HCT116 (cell line): ENCODE data around the gene ZNF107. TPM values are rescaled to one million over a fixed set of nuclear protein-coding genes. Genes with fewer than 3 reads are reported as not detected.
"Not testable (repeated sequence)": the region's sequence is repeated elsewhere in the genome, so short reads cannot be mapped to it uniquely, and the experiment has no call there.

ENCODE experiments used
- ATAC-seq: fragments of 200-7000 bp; cut with Tn5 transposase; 2 replicates; pipeline ENCODE4 v1.9.1; 2020; ENCODE audit warnings: mild to moderate bottlenecking, moderate library complexity
- BruUV-seq: library from RNA; stranded (reverse); fragments of 400-500 nt; replicated peaks from 2 replicates; lab custom pipeline; 2021; lab: Mats Ljungman, UMichigan
- CTCF ChIA-PET: fragments of 300-600 bp; sonication (Branson Sonifier 250); formaldehyde crosslinking; loops from one replicate; lab custom pipeline; 2021; ENCODE audit warnings: antibody characterized with exemption; lab: Charles Lee
- POLR2A ChIA-PET: fragments of 300-600, 350-600 bp; sonication (Branson Sonifier 250); formaldehyde crosslinking; loops from one replicate; lab custom pipeline; 2021; ENCODE audit warnings: antibody characterized with exemption; lab: Charles Lee
- RAD21 ChIA-PET, 2 experiments: fragments of 300-600 bp; sonication (Branson Sonifier 250); formaldehyde crosslinking; loops; one replicate each; lab custom pipeline; 2023; ENCODE audit warnings: low total read pairs in 2 of 2; ENCODE audit not compliant: uncharacterized antibody in 2 of 2, unreplicated experiment in 2 of 2, low non-redundant PET in 1 of 2; lab: Charles Lee
- DNase-seq: peaks from one replicate; pipeline ENCODE4 v3.0.0-alpha.2; 2010; ENCODE audit warnings: low read depth, low spot score
- H2AFZ ChIP-seq: fragments of 200-600 bp; shearing (Covaris generic), sonication (generic); 2 replicates; pipeline ENCODE4 v1.6.1; 2017; ENCODE audit warnings: low read depth, mixed run types, mixed read lengths, antibody characterized with exemption, low read length; ENCODE audit not compliant: poor library complexity, severe bottlenecking
- H3K27ac ChIP-seq: 2 replicates; pipeline ENCODE4 v1.5.1; 2012; ENCODE audit warnings: low read depth, low read length
- H3K27me3 ChIP-seq: fragments of 200-600 bp; sonication (generic); 2 replicates; pipeline ENCODE4 v1.6.1; 2016; ENCODE audit warnings: mixed run types, low read length, mixed read lengths; ENCODE audit not compliant: insufficient read depth
- H3K36me3 ChIP-seq, 2 experiments: fragments of 200-500 bp in 1 of 2; fragments of 200-600 bp in 1 of 2; sonication (Bioruptor generic) in 1 of 2; sonication (generic) in 1 of 2; 2 replicates each; pipeline versions ENCODE4 v1.5.1 to v1.6.1; 2014 to 2016; ENCODE audit warnings: low read length in 2 of 2, inconsistent platforms in 1 of 2, mixed read lengths in 1 of 2, mixed run types in 1 of 2; ENCODE audit not compliant: insufficient read depth in 2 of 2, control insufficient read depth in 1 of 2
- H3K4me1 ChIP-seq, 2 experiments: fragments of 200-600 bp in 1 of 2; sonication (generic) in 1 of 2; 2 replicates each; pipeline versions ENCODE4 v1.5.1 to v1.6.1; 2012 to 2017; ENCODE audit warnings: low read length in 2 of 2, inconsistent platforms in 1 of 2, mild to moderate bottlenecking in 1 of 2, mixed read lengths in 1 of 2, mixed run types in 1 of 2, moderate library complexity in 1 of 2; ENCODE audit not compliant: insufficient read depth in 2 of 2, control insufficient read depth in 1 of 2
- H3K4me2 ChIP-seq: fragments of 200-600 bp; sonication (generic); 2 replicates; pipeline ENCODE4 v1.6.1; 2017; ENCODE audit warnings: mixed run types, low read length, mixed read lengths
- H3K4me3 ChIP-seq, 2 experiments: fragments of 200-600 bp in 1 of 2; sonication (generic) in 1 of 2; replicated peaks in 1 of 2; 2 replicates each; pipeline ENCODE4 v1.5.1; 2011 to 2016; ENCODE audit warnings: low read length in 2 of 2, control low read depth in 1 of 2, low read depth in 1 of 2, mild to moderate bottlenecking in 1 of 2, mixed read lengths in 1 of 2, mixed run types in 1 of 2
- H3K79me2 ChIP-seq: fragments of 200-600 bp; sonication (generic); 2 replicates; pipeline ENCODE4 v1.6.1; 2017; ENCODE audit warnings: mild to moderate bottlenecking, mixed run types, low read length, moderate library complexity, mixed read lengths; ENCODE audit not compliant: insufficient read depth
- H3K9ac ChIP-seq: fragments of 200-600 bp; sonication (generic); 2 replicates; pipeline ENCODE4 v1.6.1; 2016; ENCODE audit warnings: low read length, mixed read lengths
- H3K9me2 ChIP-seq: fragments of 200-600 bp; sonication (generic), shearing (Covaris generic); 2 replicates; pipeline ENCODE4 v1.6.1; 2017; ENCODE audit warnings: mixed run types, mild to moderate bottlenecking, moderate library complexity; ENCODE audit not compliant: insufficient read depth
- H3K9me3 ChIP-seq, 2 experiments: fragments of 200-500 bp in 1 of 2; fragments of 200-600 bp in 1 of 2; sonication (Bioruptor generic) in 1 of 2; sonication (generic) in 1 of 2; 2 replicates each; pipeline ENCODE4 v1.6.1; 2014 to 2017; ENCODE audit warnings: low read length in 2 of 2, mixed read lengths in 2 of 2, inconsistent platforms in 1 of 2, low read depth in 1 of 2, mild to moderate bottlenecking in 1 of 2, mixed run types in 1 of 2, moderate library complexity in 1 of 2; ENCODE audit not compliant: control insufficient read depth in 1 of 2, insufficient read depth in 1 of 2
- H4K20me1 ChIP-seq: fragments of 200-600 bp; sonication (generic), shearing (Covaris generic); 2 replicates; pipeline ENCODE4 v1.6.1; 2017; ENCODE audit warnings: mixed run types, mild to moderate bottlenecking, moderate library complexity; ENCODE audit not compliant: insufficient read depth
- EZH2phosphoT487 ChIP-seq: fragments of 200-600 bp; IDR thresholded peaks from 2 replicates; pipeline ENCODE4 v1.6.1; 2018; ENCODE audit warnings: antibody characterized with exemption, borderline replicate concordance
- FOSL1 ChIP-seq: IDR thresholded peaks from 2 replicates; pipeline ENCODE4 v1.6.1; 2012; ENCODE audit warnings: low read depth
- REST ChIP-seq: IDR thresholded peaks from 2 replicates; pipeline ENCODE4 v1.6.1; 2012; ENCODE audit warnings: low read depth
- TCF7L2 ChIP-seq: IDR thresholded peaks from 2 replicates; pipeline ENCODE4 v1.7.0; 2011; ENCODE audit warnings: borderline replicate concordance, inconsistent platforms; ENCODE audit not compliant: insufficient read depth, insufficient read length; ENCODE audit errors: extremely low read depth
- ZFX ChIP-seq: fragments of 450-650 bp; IDR thresholded peaks from 2 replicates; pipeline ENCODE4 v1.6.1; 2017
- intact Hi-C: fragments of 100-400 bp; cut with micrococcal nuclease; formaldehyde crosslinking; loops from 2 replicates; pipeline ENCODE4 v1.10.0; 2022
- total RNA-seq: library from RNA; stranded (reverse); gene quantifications from one replicate; pipeline ENCODE4 v1.2.1, GENCODE V29; 2021; ENCODE audit not compliant: unreplicated experiment

ZNF107 gene
- total RNA-seq, 1 experiment from 2014 or later = 6.2 TPM

GRCh38 chr7:64691831-64692230 lies 25.9 kb downstream of the ZNF107 start:
- no peak overlapping the region for H3K9ac ChIP-seq
- DNase-seq (no peak), ATAC-seq (no peak)
- H3K27ac ChIP-seq = no peak overlapping the region
- TF ChIP-seq EZH2phosphoT487 (no peak), ZFX (no peak), FOSL1 (no peak), REST (no peak), TCF7L2 (no peak)
- H3K27me3 ChIP-seq = no peaks in the 10 kb centered on the region
- no peak overlapping the region for H2AFZ ChIP-seq
- 0 out of 4 replicates have a peak, but pooled peaks cover 0 to 4% of the 10 kb centered on the region in 2 experiments for H3K9me3 ChIP-seq
- RAD21 ChIA-PET = no interaction called here
- peaks cover under 1% of the 10 kb centered on the region for H3K79me2 ChIP-seq
- no TSS peak for BruUV-seq
- no peaks in the 10 kb centered on the region; a peak in 1 of 4 replicates for H3K4me1 ChIP-seq
- no peak overlapping the region for H3K4me2 ChIP-seq
- peaks cover 7 to 12% of the 10 kb centered on the region in 2 experiments; a peak in 2 of 4 replicates for H3K36me3 ChIP-seq
- no peaks in the 10 kb centered on the region for H4K20me1 ChIP-seq
- CTCF ChIA-PET = no interaction called here
- POLR2A ChIA-PET = no interaction called here
- H3K9me2 ChIP-seq = no peaks in the 10 kb centered on the region
- intact Hi-C loops = no loop called here
- no peak overlapping the region for H3K4me3 ChIP-seq

- RAD21 ChIA-PET, CTCF ChIA-PET, H2AFZ ChIP-seq, H3K27me3 ChIP-seq, H3K36me3 ChIP-seq, DNase-seq, H3K9ac ChIP-seq, H3K4me3 ChIP-seq, H3K4me1 ChIP-seq, BruUV-seq, H3K79me2 ChIP-seq, POLR2A ChIA-PET, ATAC-seq, H3K9me2 ChIP-seq, H3K4me2 ChIP-seq, H4K20me1 ChIP-seq, intact Hi-C loops, H3K27ac ChIP-seq: not testable (repeated sequence)
- peaks cover 4 to 15% of the 10 kb centered on the region in 2 experiments; a peak in 2 of 4 replicates for H3K9me3 ChIP-seq
These were observed 31.9 kb downstream of the ZNF107 start for GRCh38 chr7:64697863-64698262.
